GM21723 (cell line): ENCODE results near the gene RANBP3.

Experiments
- ATAC-seq: cut with Tn5 transposase; IDR thresholded peaks from one replicate; pipeline ENCODE4 v1.9.1; 2021; ENCODE audit warnings: mild to moderate bottlenecking, moderate library complexity; ENCODE audit not compliant: unreplicated experiment

The RANBP3 gene

DNA sequence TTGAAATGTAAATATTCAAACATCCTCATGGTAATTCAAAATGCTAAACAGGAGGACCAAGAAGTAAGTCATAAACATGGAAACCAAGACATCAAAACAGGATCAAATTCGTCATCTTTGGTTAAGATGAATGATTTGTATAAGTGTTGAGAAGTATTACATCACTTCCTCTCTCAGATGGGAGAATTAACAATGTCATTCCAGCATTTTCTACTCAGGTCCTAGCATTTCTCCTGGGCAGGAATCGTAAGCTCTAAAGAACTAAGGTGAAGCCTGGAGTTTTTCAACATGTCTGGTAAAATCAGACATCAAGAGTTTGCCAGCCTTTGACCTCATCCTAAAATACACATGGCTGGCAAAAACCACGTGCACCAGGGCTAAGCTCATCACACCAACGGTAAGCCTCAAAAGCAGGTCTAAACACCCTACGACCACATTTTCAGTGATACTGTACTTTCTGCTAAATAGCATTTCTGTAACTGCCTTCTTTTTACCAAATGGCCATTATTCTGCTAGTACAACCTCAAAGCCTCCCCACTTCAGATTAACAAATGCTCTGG, 24.8 kb downstream of the RANBP3 start:
- no peak for ATAC-seq

DNA sequence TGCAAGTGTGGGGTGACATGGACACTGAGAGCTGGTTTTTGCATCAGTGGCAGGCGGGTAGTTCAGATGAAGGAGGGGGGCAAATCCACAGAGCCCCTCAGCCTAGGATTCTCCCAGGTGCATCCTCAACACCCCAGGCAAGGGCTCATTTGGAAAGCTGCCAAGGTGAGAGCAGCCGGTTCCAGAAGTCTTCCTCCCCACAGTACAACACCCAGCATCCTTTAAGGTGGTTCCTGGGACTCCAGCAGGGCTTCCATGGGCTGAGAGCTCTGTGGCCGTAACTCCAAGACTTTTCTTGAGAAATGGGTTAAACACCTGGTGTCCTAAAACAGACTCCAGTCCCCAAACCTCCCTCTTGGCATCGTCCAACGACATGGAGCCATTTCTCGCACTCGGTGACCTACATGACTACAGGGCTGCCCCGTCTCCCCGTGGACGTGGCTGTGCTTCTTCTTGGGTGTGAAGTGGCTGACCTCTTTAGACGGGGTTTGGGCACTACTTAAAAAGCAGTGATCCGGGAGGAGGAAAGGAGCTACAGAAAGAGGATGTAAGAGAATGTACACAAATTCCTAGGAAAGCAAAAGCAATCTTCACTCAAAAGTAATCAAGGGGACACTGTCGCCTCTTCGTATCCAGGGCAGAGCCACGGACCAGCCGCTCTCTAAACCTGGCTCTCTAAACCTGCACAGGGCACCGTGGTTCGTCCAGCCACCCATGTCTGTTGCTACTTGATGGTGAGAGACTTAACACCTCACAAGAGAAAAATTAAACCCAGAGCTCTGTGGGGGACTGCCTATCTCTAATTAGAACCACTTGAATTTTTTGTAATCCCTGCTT, 25.5 kb downstream of the RANBP3 start:
- ATAC-seq, result no peak

DNA sequence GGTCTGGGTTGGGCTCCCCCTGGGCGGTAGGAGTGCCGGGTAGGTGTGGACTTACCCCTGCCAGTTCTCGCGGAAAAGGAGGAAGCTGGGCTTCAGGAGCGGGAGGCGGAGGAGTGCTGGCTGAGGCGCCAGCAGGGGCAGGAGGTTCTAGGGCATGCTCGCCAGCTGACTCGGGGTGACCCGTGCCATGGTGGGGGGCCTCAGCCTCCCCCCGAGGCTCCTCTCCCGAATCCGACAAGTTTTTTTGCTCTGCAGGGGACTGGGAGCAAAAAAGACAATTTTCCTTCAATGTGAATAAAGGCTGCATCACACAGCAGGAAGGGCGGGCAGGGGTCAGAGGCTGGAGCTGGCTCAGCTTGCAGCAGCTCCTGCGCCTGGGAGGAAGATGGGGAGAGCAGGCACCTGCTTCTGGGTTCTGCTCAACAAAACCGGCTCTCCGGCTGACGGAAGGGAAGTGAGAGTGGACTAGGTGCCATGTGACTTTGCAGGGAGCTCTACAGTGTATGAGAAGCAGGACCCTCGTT, 26.5 kb downstream of the RANBP3 start:
- ATAC-seq, result no peak

DNA sequence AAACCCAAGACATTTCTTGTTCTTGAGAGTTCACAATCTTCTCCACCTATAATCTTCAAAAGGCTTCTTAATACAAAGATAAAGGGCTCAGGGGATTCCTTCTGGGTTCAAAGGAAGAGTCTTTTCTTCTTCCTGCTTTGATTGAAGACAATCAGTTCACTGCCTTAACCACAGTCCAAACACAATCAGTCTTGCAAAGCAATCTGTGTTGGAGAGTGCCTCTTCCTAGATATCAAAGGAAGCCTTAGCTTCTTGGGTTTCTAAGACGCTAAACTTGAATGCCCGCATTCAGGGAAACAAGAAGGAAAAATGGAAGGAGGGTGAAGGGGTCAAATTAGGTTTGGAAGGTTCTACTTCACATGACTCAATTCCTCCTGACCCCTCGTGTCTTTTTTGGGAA, 27.2 kb downstream of the RANBP3 start:
- ATAC-seq, result no peak

DNA sequence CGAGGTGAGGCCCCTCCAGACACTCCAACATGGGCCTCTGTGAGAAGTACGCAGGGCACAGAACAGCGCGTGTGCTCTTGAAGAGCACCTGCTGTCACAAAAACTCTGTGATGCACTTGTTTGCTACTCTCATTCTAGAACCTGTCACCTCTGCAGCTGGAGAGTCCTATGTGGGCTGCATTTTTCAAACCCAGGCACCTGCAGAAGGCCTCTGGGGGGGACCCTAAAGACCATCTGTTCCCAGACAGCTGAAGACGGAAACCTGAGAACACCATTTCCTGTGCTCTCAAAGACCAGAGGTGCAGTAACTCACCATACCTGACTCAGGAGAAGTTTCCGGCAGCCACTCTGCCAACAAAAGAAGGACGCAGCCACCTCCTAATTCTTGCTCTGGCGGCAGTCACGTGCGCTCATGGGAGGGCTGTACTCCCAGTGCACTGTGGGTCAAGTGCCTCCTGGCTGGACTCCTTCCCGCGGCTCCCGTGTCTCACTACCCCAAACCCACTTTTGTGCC, 28.1 kb downstream of the RANBP3 start:
- no peak for ATAC-seq

DNA sequence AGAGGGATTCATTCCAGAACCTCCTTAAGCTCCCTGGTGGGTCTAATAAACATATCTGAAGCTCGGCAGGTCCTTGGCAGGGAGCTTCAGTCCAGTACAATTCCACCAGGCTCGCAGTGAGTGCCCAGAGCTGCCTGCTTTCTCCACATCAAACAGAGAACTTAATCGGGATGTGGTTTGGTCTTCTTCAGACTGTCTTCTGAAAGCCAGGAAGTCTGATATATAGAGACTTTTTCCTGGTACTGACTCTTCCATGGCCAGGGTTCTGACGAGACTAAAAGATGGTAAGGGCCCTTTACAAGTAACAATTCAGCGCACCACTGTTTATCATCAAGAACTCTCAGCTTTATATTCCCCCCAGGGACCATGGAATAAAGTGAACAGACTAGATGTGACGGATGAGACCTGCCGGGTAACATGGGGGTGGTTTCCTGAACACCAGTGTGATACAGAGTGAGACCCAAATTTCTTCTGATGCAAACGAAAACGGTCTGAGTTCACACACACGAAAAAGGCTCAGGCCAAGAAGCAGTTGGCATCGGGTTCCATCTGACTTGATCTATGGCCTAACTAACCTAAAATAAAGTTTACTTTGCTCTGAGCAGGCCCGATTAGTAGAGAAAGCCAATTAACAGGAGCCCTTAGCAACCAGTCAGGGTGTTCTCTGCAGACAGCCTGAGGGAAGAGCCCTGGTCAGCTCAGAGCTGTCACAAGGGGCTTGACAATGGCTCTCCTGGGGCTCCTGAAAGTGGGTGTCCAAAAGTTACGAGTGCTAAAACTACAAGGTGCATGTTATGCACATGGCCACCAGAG, 29.0 kb downstream of the RANBP3 start:
- no peak for ATAC-seq

DNA sequence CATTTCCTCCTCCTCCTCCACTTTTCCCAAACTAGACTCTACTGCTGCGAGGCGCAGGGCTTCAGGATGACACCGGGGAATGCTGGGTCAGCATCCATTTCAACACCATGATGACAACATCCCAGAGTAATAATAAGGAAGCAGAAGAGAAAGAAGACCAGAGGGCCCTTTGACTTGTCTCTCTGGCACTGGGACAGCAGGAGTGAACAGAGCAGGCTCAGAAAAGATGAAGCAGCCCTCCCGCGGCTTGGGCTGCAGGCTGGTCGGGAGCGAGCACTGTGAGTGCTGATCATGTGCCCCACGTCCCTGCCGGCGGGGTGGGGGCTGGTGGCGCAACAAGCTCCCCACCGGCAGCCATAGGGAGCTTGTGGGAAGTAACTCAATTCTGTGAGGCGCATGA, 30.5 kb downstream of the RANBP3 start:
- no peak for ATAC-seq

DNA sequence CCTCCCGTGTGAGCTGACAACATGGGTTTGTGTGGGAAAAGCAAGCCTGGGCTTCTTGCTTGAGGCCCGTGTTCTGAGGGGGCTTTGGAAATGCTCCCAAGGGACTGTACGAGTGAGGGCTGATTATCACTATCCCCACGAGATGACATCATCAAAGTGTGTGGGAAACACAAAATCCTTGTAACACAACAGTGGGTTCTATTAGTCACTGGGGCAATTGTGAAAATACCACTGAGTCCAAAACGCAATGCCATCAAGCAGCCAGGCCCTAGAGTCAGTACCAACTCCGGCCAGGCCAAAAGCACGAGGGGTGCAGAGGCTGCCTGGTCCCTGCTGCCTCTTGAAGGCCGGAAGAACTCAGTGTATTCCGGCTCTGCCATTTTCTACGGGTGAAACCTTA, 34.3 kb downstream of the RANBP3 start:
- ATAC-seq, result no peak

DNA sequence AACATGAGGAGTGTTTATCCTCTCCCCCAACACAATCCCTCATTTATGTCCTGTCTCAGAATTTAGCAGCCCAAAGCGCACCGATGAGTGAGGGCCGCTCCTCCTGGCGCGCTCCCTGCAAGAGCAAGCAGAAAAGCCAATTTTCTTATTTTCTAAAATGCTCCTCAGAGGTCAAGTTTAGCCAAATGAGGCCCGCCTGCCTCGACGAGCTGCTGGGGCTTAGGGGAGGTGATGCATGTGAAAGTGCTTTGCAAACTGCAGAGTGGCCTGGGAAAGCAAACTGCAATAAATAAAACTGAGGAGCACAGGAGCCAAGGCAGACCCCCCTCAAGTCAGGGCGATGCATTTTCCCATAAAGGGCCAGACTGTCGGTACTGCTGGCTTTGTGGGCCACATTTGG, 34.9 kb downstream of the RANBP3 start:
- ATAC-seq, result no peak

DNA sequence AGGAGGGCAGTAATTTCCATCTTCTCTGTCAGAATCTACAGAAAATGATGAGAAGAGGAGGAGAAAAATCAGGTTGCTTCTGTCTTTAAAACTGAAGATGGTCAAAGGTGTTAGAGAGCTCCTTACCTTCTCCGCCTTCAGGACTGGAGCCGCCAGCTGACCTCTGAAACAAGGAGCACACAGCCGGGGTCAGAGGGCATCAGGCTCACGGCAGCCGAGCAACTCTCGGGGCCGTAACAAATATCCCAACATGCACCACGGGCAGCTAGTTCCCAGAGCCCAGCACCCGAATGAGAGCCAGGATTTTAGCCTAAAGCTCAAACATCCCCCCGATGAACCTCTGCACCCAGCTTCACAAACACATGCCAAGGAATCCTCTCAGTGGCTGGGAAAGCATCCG, 36.3 kb downstream of the RANBP3 start:
- no peak for ATAC-seq

DNA sequence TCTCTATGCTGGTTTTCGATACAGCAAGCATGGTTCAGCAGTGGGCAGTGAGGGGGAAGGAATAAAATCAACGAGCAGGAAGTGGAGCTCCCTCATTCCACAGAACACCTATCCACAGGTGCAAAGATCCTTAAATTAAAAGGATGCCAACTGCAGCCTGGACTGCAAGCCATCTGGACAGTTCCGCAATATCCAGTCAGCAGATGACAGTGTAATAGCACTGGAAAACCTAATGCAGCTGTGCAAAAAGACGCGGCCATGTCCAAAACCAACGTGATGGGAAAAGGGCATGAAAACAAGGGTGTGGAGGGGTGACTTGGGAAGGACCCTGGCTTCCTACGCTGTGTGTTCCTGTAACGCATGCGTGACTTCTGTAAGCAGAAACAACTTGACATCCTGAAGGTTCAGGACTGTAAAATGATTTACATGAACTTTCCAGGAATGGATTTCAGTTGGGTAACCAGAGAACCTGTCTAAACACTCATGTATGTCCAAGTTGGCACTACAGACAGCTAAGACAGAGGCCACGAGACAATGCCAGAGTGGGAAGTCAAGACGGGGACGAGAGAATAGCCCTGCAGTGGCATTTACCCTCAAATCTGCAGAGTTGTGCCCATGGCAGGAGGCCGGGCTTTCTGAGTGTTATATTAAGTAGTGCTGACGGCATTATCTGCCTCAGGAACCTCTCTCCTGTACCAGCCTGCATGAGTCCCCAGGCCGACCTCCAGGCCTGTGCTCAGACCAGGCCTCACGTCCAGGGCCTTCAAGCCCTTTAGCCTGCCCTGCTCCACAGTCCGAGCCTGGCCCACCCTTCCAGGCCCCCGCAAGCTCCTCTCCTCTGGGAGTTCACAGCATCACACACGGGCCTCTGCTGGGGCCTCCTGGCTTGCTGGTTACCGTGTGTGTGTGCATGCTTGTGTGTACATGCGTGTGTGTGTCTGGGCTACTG, 37.4 kb downstream of the RANBP3 start:
- ATAC-seq, result no peak

DNA sequence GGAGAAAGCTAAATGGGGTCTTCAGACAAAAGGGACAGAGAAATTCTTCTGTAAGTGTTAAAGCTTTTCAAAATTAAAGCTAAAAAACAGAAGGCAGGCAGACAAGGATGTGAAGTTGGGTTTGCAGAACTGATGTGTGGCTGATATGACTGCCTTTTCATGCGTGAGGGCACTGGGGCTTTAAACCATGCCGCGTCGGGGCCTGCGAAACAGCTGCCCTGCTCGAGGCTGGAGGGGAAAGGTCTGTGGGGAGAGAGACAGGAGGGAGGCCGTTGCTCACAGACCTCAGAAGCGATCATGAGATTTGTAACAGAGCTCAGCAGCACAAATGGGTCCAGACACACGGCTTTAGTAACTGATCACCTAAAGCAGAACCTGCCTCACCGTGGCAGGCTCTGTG, 40.4 kb downstream of the RANBP3 start:
- ATAC-seq, result no peak

DNA sequence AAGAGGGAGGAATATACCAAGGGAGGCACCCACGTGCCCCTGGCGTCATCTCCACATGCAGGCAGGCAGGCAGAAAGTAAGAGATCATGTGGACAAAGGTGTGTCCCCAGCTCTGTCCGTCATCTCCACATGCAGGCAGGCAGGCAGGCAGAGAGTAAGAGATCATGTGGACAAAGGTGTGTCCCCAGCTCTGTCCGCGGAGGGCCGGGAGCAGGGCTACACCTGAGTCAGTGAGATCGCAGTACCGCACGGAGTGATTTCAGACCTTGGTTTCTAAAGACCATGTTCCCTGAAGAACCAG, 41.7 kb downstream of the RANBP3 start:
- ATAC-seq, result no peak

DNA sequence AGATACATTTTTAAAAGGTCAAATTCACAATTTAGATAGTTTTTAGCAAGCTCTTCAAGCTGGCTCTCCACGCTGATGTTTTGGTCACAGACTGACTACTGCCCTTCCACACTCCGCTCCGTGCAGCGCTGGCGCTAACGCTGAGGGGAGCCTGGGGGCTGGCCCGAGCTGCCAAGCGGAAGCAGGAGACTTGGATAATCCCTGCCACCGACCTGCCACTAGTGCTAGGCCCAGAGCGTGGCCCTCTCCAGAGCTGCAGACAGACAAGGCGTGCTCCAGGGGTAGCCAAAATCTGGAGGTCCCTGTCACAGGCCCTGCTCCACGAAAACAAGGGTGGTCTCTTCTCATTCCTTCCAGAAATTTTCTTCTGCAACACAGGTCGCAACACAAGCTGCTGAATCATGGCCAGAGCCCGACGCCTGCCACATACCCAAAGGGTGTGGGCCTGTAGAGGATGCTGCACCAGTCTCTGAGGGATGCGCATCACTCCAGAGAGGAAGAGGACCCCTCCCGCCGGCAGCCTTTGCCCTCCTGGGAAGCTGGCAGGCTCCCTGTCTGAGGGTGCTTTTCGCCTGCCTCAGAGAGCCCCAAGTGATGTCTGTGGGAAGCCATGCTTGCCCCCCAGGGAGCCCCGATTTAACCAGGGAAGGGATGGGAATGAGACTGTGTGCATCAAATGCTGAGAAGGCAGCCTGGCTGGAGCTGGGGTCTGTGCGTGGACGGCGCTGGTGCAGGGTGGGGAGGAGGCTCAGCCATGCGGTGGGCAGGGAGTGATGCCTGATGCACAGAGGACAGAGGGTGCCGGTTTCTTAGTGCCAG, 42.3 kb downstream of the RANBP3 start:
- no peak for ATAC-seq

DNA sequence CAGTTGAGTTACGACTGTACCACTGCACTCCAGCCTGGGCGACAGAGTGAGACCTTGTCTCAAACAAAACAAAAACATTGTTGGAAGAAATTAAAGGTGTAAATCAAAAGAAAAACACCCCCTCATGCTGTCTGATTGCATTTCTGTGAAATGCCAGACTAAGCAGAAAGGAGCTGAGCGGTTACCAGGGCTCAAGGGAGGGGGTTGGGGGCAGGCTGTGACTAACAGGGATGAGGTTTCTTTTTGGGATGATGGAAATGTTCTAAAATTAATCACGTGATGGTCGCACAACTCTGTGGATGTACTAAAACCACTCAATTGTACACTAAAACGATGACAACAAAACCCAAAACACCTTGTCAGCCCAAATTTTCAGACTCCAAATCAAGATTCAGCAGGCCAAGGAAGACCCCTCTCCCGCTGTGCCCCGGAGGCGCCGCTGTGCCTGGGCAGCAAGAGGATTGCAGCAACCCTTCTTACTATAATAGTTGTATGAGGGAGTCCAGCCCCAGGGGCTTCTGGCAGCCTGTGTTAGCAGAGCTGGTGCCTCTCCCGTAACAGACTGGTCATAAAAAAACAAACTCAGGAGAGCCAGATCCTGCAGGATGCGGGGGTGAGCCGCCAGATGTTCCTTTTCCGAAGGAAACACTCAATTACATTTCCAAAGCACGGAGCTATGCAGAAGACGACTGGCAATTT, 43.0 kb downstream of the RANBP3 start:
- ATAC-seq, result no peak

DNA sequence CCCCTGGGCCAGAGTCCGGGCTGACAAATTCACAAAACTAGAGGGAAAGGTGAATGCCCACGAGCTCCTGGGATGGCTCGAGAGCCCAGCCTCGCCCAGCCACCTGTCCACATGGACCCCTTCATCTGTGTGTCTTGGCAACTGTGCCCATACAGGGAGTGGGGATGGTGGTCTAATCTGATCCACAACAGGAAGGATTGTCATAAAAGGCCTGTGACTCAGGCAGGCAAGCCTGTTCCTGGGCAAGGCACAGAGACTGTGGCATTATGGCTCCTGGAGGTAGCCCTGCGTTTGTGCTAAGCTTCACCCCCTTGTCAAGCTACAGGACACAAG, 43.9 kb downstream of the RANBP3 start:
- no peak for ATAC-seq

DNA sequence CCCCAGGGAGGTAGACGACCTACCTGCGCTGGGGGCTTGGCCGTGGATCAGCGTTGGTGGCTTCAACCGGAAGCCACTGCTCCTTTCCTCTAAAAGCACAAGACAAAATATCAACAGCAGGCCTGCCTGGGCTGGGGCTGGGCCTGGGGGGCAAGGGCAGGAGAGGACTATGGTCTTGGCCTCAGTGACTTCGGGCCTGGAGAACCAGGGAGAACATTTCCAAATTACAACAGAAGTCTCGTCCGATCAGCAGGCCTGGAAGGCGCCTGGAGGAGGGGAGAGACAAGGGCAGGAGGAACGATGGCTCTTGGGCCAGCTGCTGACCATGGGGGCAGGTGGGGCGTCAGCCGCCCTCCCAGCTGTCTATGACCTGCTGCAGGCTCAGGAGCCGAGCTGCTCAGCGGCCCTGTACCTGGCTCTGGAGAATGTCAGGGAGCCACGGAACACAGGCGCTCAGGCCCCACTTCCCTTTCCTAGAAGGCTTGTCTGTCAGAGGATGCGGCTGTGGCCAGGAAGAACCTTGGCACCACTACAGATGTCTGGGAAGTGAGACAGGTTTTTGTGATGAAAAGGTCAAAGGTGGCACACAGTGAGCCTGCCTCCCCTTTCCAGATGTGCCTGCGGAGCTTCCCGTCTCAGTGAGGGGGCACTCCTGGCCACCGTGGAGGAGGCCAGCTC, 44.4 kb downstream of the RANBP3 start:
- ATAC-seq, result no peak

DNA sequence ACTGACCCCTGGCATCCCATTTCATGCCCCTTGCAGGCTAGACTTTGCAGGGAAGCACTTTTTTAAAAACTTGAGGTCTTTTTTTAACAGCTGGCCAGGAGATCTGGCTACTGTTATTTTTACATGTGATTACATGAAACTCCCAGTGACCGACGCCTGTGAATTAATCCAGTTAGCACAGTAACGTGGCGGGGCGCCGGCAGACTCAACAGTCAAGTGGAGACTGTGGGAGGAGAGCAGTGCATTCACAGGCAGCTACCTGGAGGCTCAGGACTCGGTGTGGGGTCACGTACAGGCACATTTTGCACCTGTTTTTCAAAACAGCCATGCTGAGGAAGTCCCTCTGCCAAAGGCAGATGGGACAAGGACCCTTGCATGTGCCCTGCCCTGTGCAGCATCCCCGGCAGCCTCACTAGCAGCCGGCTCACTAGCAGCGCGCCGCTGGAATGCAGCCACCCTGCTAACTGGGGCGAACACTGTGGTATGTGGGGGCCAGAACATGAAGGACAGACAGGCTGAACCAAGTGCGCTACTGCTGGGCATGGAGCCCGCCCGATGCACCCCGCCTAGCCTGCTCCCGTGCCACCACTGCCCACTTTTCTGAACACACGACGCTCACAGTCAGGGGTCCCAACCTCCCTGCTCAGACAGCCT, 45.2 kb downstream of the RANBP3 start:
- no peak for ATAC-seq
